Stimulated activated naive CD8-positive, alpha-beta T cell treated with anti-CD3 and anti-CD28 coated beads, Interleukin-15, amount 100 ng/mL, for 72 hours (primary cell): ENCODE results near the gene EPS8L1.
"Not testable (repeated sequence)": the region's sequence is repeated elsewhere in the genome, so short reads cannot be mapped to it uniquely, and the experiment has no call there.

Experiments used
- ATAC-seq: fragments of 150-1000 bp; cut with Tn5 transposase; 2 replicates; pipeline ENCODE4 v1.10.0; 2021; ENCODE audit warnings: mild to moderate bottlenecking, moderate library complexity
- DNase-seq, 2 donors: peaks; one replicate each; pipeline ENCODE4 v3.0.0; 2021 to 2022
- H3K27ac Mint-ChIP-seq, 2 donors: one replicate each; pipeline ENCODE4 v1.8.0; 2022; ENCODE audit warnings: mild to moderate bottlenecking in 2 of 2, mixed read lengths in 2 of 2, moderate library complexity in 2 of 2
- H3K27me3 Mint-ChIP-seq: one replicate; pipeline ENCODE4 v1.8.0; 2022; ENCODE audit warnings: mixed read lengths
- H3K4me1 Mint-ChIP-seq: one replicate; pipeline ENCODE4 v1.8.0; 2022; ENCODE audit warnings: mild to moderate bottlenecking, mixed read lengths
- H3K4me3 Mint-ChIP-seq, 2 donors: one replicate each; pipeline ENCODE4 v1.8.0; 2022; ENCODE audit warnings: mild to moderate bottlenecking in 2 of 2, mixed read lengths in 2 of 2, moderate library complexity in 1 of 2
- H3K9me3 Mint-ChIP-seq, 2 donors: one replicate each; pipeline ENCODE4 v1.8.0; 2022; ENCODE audit warnings: mixed read lengths in 2 of 2

EPS8L1 gene

DNA sequence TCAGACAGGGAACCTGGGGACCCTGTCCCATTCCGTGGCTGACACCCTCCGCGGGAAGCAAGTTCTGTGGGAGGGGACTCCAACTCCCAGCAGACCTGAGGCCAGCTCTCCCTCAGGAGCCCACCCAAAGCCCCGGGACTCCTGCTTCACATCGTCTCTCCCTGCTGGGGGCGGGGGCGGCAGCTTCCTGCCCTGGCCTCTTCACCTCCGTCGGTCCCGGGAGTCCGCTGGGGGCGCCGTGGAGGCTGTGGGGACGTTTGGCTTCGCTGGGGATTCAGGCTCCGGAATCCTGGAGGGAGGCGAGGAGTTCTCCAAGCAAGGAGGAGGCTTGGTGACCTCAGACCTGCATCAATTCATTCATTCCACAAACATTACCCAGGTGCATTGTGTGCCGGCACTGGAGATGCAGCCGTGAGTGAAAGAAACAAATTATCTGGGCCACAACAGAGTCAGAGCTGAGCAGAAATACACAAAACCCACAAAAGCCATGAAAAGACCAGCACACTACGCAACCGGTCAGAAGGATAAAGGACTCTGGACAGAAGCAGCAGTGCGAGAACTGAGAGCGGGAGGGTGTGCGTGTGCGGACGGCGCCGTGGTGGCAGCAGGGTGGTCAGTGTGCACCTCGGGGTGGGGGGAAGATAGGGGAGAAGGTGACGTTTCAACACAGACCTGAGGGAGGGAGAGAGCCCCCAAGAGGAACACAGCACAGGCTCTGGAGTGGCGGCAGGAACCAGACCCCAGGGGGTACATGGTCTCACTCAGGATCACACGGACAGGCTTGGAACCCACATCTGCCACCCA lies 19.0 kb downstream of the EPS8L1 start:
- DNase-seq (no peak), ATAC-seq (no peak)
- H3K27ac Mint-ChIP-seq, result no peak overlapping the region
- peaks cover 4% of the 10 kb centered on the region for H3K27me3 Mint-ChIP-seq
- peaks cover 3% of the 10 kb centered on the region for H3K4me1 Mint-ChIP-seq
- no peaks in the 10 kb centered on the region for H3K9me3 Mint-ChIP-seq
- H3K4me3 Mint-ChIP-seq, result no peak overlapping the region

- no peak for DNase-seq
- Mint-ChIP-seq H3K9me3 (no peaks in the 10 kb centered on the region), H3K27me3 (no peaks in the 10 kb centered on the region), H3K4me1 (no peaks in the 10 kb centered on the region), H3K27ac (no peak overlapping the region), H3K4me3 (no peak overlapping the region)
- no peak for ATAC-seq
Observed at GRCh38 chr19:55095260-55096060, 19.8 kb downstream of the EPS8L1 start.

- no peaks in the 10 kb centered on the region for H3K9me3 Mint-ChIP-seq
- DNase-seq (no peak), ATAC-seq (peak; percentile 24)
- H3K4me1 Mint-ChIP-seq, result no peaks in the 10 kb centered on the region
- no peak overlapping the region for H3K27ac Mint-ChIP-seq
- no peak overlapping the region for H3K4me3 Mint-ChIP-seq
- no peaks in the 10 kb centered on the region for H3K27me3 Mint-ChIP-seq
Observed at GRCh38 chr19:55096061-55096701, 20.5 kb downstream of the EPS8L1 start.

- Mint-ChIP-seq H3K27ac (no peak overlapping the region), H3K27me3 (no peaks in the 10 kb centered on the region), H3K4me3 (no peak overlapping the region), H3K4me1 (no peaks in the 10 kb centered on the region), H3K9me3 (no peaks in the 10 kb centered on the region)
- ATAC-seq (no peak), DNase-seq (no peak)
Observed at GRCh38 chr19:55097864-55098715, 22.4 kb downstream of the EPS8L1 start.

GRCh38 chr19:55098716-55099556 lies 23.3 kb downstream of the EPS8L1 start:
- no peaks in the 10 kb centered on the region for H3K27me3 Mint-ChIP-seq
- ATAC-seq (no peak), DNase-seq (no peak)
- no peaks in the 10 kb centered on the region for H3K4me1 Mint-ChIP-seq
- H3K9me3 Mint-ChIP-seq, result no peaks in the 10 kb centered on the region
- no peak overlapping the region for H3K27ac Mint-ChIP-seq
- no peak overlapping the region for H3K4me3 Mint-ChIP-seq

GRCh38 chr19:55099557-55100506 lies 24.2 kb downstream of the EPS8L1 start:
- Mint-ChIP-seq H3K27me3 (no peaks in the 10 kb centered on the region), H3K27ac (no peak overlapping the region), H3K9me3 (no peaks in the 10 kb centered on the region), H3K4me1 (no peaks in the 10 kb centered on the region), H3K4me3 (no peak overlapping the region)
- DNase-seq, result no peak
- no peak for ATAC-seq

GRCh38 chr19:55101261-55101660 lies 25.6 kb downstream of the EPS8L1 start:
- no peaks in the 10 kb centered on the region for H3K4me1 Mint-ChIP-seq
- H3K4me3 Mint-ChIP-seq, result no peak overlapping the region
- no peaks in the 10 kb centered on the region for H3K9me3 Mint-ChIP-seq
- no peaks in the 10 kb centered on the region for H3K27me3 Mint-ChIP-seq
- DNase-seq, result no peak
- peak overlapping the region in 1 of 2 donors; percentile 63 for H3K27ac Mint-ChIP-seq
- ATAC-seq, result no peak

DNA sequence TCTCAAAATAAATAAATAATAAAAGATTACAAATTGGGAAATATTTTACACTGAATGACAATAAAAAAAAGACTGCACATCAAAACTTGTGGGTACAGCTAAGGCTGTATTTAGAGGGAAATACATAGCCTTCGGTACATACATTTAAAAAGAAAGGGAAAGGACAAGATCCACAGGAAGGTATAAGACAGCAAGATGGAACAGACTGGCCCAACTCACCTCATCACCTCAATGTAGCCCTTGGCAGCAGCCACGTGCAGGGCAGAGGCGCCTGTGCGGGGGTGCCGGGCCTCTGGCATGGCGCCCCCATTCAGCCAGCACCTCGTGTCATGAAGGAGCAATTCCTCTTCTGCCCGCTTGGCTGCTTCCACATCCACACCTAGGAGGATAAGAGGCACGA lies 27.5 kb downstream of the EPS8L1 start:
- ATAC-seq (no peak), DNase-seq (no peak)
- no peak overlapping the region for H3K27ac Mint-ChIP-seq
- no peaks in the 10 kb centered on the region for H3K27me3 Mint-ChIP-seq
- H3K4me3 Mint-ChIP-seq, result no peak overlapping the region
- no peaks in the 10 kb centered on the region for H3K4me1 Mint-ChIP-seq
- no peaks in the 10 kb centered on the region for H3K9me3 Mint-ChIP-seq

GRCh38 chr19:55105237-55105636 lies 29.6 kb downstream of the EPS8L1 start:
- no peaks in the 10 kb centered on the region for H3K4me1 Mint-ChIP-seq
- no peak overlapping the region for H3K4me3 Mint-ChIP-seq
- H3K27me3 Mint-ChIP-seq, result no peaks in the 10 kb centered on the region
- ATAC-seq (no peak), DNase-seq (no peak)
- no peak overlapping the region for H3K27ac Mint-ChIP-seq
- no peaks in the 10 kb centered on the region for H3K9me3 Mint-ChIP-seq

DNA sequence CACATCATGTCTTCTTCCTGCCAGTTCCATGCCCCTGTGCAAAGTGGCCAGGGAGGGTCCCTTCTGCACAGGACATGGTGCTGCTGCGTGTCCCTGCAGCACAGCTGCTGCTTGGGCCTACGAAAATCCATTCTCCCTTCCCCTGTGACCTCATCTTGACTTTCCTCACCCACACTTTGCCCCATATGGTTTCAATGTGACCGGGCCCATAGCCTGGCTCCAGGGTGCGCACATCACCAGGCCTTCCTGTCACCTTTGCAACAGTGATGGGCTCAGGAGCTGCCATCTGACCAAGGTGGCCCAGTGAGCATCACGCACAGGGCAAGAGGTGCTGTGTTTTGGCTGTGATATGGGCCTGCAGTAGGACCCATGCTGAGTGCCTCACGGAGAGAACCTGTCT lies 30.9 kb downstream of the EPS8L1 start:
- H3K9me3 Mint-ChIP-seq, result no peaks in the 10 kb centered on the region
- no peak overlapping the region for H3K4me3 Mint-ChIP-seq
- H3K4me1 Mint-ChIP-seq, result no peaks in the 10 kb centered on the region
- no peaks in the 10 kb centered on the region for H3K27me3 Mint-ChIP-seq
- DNase-seq (no peak), ATAC-seq (no peak)
- H3K27ac Mint-ChIP-seq, result peak overlapping the region in 1 of 2 donors; percentile 9

DNA sequence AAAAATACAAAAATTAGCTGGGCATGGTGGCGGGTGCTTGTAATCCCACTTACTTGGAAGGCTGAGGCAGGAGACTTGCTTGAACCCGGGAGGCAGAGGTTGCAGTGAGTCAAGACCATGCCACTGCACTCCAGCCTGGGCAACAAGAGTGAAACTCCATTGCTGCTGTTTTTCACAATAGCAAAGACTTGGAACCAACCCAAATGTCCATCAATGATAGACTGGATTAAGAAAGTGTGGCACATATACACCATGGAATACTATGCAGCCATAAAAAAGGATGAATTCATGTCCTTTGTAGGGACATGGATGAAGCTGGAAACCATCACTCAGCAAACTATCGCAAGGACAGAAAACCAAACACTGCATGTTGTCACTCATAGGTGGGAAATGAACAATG lies 31.6 kb downstream of the EPS8L1 start:
- not testable (repeated sequence) for ATAC-seq, H3K9me3 Mint-ChIP-seq, H3K27ac Mint-ChIP-seq, H3K27me3 Mint-ChIP-seq, H3K4me3 Mint-ChIP-seq, DNase-seq, H3K4me1 Mint-ChIP-seq

DNA sequence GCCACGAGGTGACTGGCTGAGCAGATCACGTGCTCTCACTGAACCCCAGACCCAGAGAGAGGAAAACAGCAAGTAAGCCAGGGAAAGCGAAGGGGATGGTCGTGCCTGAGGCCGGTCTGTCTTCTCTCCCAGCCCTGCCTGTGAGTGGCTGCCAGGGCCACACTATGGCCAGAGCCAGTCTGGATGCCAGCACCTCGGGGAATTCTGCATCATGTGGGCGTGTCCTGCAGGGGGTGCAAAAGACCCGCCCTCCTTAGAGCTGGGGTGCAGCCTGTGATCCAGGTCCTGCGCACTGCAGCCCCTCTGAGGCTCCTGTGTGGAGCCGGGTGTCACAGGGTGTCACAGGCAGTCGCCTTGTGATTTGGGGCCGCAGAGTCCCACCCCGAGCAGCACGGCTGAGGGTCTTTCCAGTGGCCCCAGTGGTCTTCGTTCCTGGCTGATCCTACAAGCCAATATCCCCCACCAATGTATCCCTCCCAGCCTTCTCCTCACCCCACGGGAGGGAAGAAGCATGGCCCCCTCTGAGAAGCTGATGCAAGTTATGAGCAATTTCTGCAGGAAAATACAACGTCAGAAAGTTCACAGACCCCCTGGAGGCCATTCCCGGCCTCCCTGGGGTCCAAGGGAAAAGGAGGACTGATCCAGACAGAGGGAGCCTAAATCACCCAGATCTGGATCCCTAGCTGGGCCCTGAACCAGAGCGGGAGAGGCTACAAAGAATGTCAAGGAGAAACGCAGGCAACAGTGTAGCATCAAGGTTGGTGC lies 34.0 kb downstream of the EPS8L1 start:
- peaks cover 9% of the 10 kb centered on the region for H3K4me1 Mint-ChIP-seq
- DNase-seq, result no peak
- H3K9me3 Mint-ChIP-seq, result no peaks in the 10 kb centered on the region
- no peak for ATAC-seq
- H3K27me3 Mint-ChIP-seq, result no peaks in the 10 kb centered on the region
- no peak overlapping the region for H3K4me3 Mint-ChIP-seq
- H3K27ac Mint-ChIP-seq, result peak overlapping the region; percentile 58 to 72

GRCh38 chr19:55111238-55111831 lies 35.7 kb downstream of the EPS8L1 start:
- Mint-ChIP-seq H3K4me1 (peaks cover 23% of the 10 kb centered on the region), H3K27ac (no peak overlapping the region), H3K4me3 (no peak overlapping the region), H3K27me3 (no peaks in the 10 kb centered on the region), H3K9me3 (no peaks in the 10 kb centered on the region)
- no peak for DNase-seq
- ATAC-seq, result no peak
